K562 (cell line): ENCODE measurements around the gene MINDY4. TPM values are rescaled to one million over a fixed set of nuclear protein-coding genes. Genes with fewer than 3 reads are reported as not detected.

Source experiments
- MGA ChIP-seq: fragments of 450-650 bp; IDR thresholded peaks from 2 replicates; pipeline ENCODE4 v1.6.1; 2016; ENCODE audit warnings: mild to moderate bottlenecking, moderate library complexity
- polyA plus RNA-seq, 8 experiments: library from polyadenylated mRNA; depleted of rRNA in 4 of 8; stranded (reverse) in 5 of 8; unstranded in 3 of 8; fragments of >200 nt; fragmentation: Nextera tagmentation in 2 of 8; fragmentation: Illumina TruSeq in 1 of 8; extraction: Ambion mirVana in 2 of 8; extraction: Trizol in 1 of 8; gene quantifications; 2 replicates each; pipeline versions ENCODE4 v1.2.1 to v1.2.3, GENCODE V29; 2011 to 2014; ENCODE audit warnings: inconsistent platforms in 1 of 8, missing spikeins in 1 of 8
- total RNA-seq, 7 experiments: library from RNA; depleted of rRNA in 6 of 7; stranded (reverse); fragments of >200 nt in 6 of 7; fragmentation: Illumina TruSeq in 2 of 7; extraction: Trizol in 2 of 7; gene quantifications; 2 replicates each; pipeline versions ENCODE4 v1.2.1 to v1.2.3, GENCODE V29; 2011 to 2021; ENCODE audit warnings: low replicate concordance in 1 of 7

MINDY4 gene
- total and polyA plus RNA-seq, 9 of the 15 experiments (the other 6 are each of a cell fraction or from before 2014, with no cell fraction given): 2.1 to 16.7 (median 11.0) TPM

- TF ChIP-seq MGA: peak; percentile 55
Observed at GRCh38 chr7:30772984-30773383, 1.8 kb downstream of the MINDY4 start (continued).
